GM12878 (cell line): ENCODE results near the gene PRTFDC1. TPM values are rescaled to one million over a fixed set of nuclear protein-coding genes. Genes with fewer than 3 reads are reported as not detected.

Experiments
- ATAC-seq: fragments of 200-7000 bp; cut with Tn5 transposase; 3 replicates; pipeline ENCODE4 v1.9.1; 2020; ENCODE audit warnings: mild to moderate bottlenecking, moderate library complexity
- BruUV-seq: library from RNA; stranded (reverse); fragments of 400-500 nt; replicated peaks from 2 replicates; lab custom pipeline; 2021; lab: Mats Ljungman, UMichigan
- CTCF ChIA-PET: fragments of 300-600 bp; sonication (Branson Sonifier 250); formaldehyde crosslinking; extraction: SDS; loops from one replicate; lab custom pipeline; 2021; ENCODE audit warnings: inconsistent platforms; lab: Yijun Ruan, JAX
- POLR2A ChIA-PET: fragments of 350-600 bp; formaldehyde crosslinking; extraction: SDS; loops from one replicate; lab custom pipeline; 2021; ENCODE audit warnings: inconsistent platforms; lab: Charles Lee
- RAD21 ChIA-PET: fragments of 300-600 bp; sonication (Branson Sonifier 250); formaldehyde crosslinking; loops from one replicate; lab custom pipeline; 2023; ENCODE audit warnings: antibody characterized with exemption; ENCODE audit not compliant: unreplicated experiment; lab: Charles Lee
- SMC1A ChIA-PET: fragments of 300-600 bp; sonication (Branson Sonifier 250); formaldehyde crosslinking; loops from one replicate; lab custom pipeline; 2023; ENCODE audit not compliant: unreplicated experiment, uncharacterized antibody; lab: Charles Lee
- DNase-seq: peaks from one replicate; pipeline ENCODE4 v3.0.0-alpha.2; 2011; ENCODE audit warnings: low read depth, low spot score
- FAIRE-seq: peaks from 3 replicates; lab custom pipeline; 2011; peaks lifted over from hg19 to GRCh38; lab: Jason Lieb, UNC
- H2AFZ ChIP-seq: 2 replicates; pipeline ENCODE4 v1.6.0; 2011; ENCODE audit warnings: low read depth, low read length, control low read depth; ENCODE audit not compliant: control insufficient read depth
- H3K27ac ChIP-seq: 2 replicates; pipeline ENCODE4 v1.5.1; 2011; ENCODE audit warnings: control low read depth; ENCODE audit not compliant: control insufficient read depth, insufficient read depth
- H3K27me3 ChIP-seq, 2 experiments: replicated peaks in 1 of 2; 2 replicates each; pipeline versions ENCODE4 v1.6.0 to v1.6.1; 2011; ENCODE audit warnings: low read length in 1 of 2; ENCODE audit not compliant: control insufficient read depth in 2 of 2, insufficient read depth in 2 of 2
- H3K36me3 ChIP-seq, 2 experiments: 2 replicates each; pipeline ENCODE4 v1.5.1; 2011; ENCODE audit warnings: low read length in 1 of 2; ENCODE audit not compliant: control insufficient read depth in 2 of 2, insufficient read depth in 2 of 2
- H3K4me1 ChIP-seq: 2 replicates; pipeline ENCODE4 v1.6.1; 2011; ENCODE audit warnings: mild to moderate bottlenecking, low read length, moderate library complexity, mixed read lengths; ENCODE audit not compliant: control insufficient read depth, insufficient read depth
- H3K4me2 ChIP-seq: 2 replicates; pipeline ENCODE4 v1.6.0; 2011; ENCODE audit warnings: control low read depth; ENCODE audit not compliant: control insufficient read depth, insufficient read depth
- H3K4me3 ChIP-seq: fragments of 200-600 bp; sonication (generic); 2 replicates; pipeline ENCODE4 v1.5.1; 2016
- H3K79me2 ChIP-seq: 2 replicates; pipeline ENCODE4 v1.6.0; 2011; ENCODE audit warnings: low read length; ENCODE audit not compliant: control insufficient read depth, insufficient read depth
- H3K9ac ChIP-seq: 2 replicates; pipeline ENCODE4 v1.8.0; 2011; ENCODE audit warnings: low read length, control low read depth, mixed read lengths; ENCODE audit not compliant: control insufficient read depth, insufficient read depth
- H3K9me3 ChIP-seq: replicated peaks from 3 replicates; pipeline ENCODE4 v1.5.1; 2011; ENCODE audit warnings: mild to moderate bottlenecking, low read length; ENCODE audit not compliant: control insufficient read depth, insufficient read depth
- H4K20me1 ChIP-seq: 2 replicates; pipeline ENCODE4 v1.6.0; 2011; ENCODE audit not compliant: control insufficient read depth, insufficient read depth
- BHLHE40 ChIP-seq, 2 experiments: fragments of 450-650 bp in 1 of 2; IDR thresholded peaks; 2 replicates each; pipeline ENCODE4 v1.6.1; 2011 to 2017; ENCODE audit warnings: low read depth in 2 of 2, borderline replicate concordance in 1 of 2, improper control_type of control experiment in 1 of 2, low read length in 1 of 2, mild to moderate bottlenecking in 1 of 2
- CUX1 ChIP-seq: IDR thresholded peaks from 2 replicates; pipeline ENCODE4 v1.6.1; 2012; ENCODE audit warnings: improper control_type of control experiment, low read depth, low read length; ENCODE audit not compliant: insufficient replicate concordance
- EP300 ChIP-seq, 2 experiments: fragments of 150-350 bp in 1 of 2; IDR thresholded peaks; 2 replicates each; pipeline ENCODE4 v1.6.1; 2011 to 2012; ENCODE audit warnings: low read depth in 2 of 2, low read length in 2 of 2, borderline replicate concordance in 1 of 2, improper control_type of control experiment in 1 of 2, inconsistent platforms in 1 of 2; ENCODE audit not compliant: control insufficient read depth in 1 of 2
- EZH2 ChIP-seq: IDR thresholded peaks from 2 replicates; pipeline ENCODE4 v1.6.1; 2012; ENCODE audit warnings: low read depth, mild to moderate bottlenecking, control low read depth, inconsistent platforms, low read length, borderline replicate concordance; ENCODE audit not compliant: control insufficient read depth
- IKZF2 ChIP-seq, 2 experiments: fragments of 450-650 bp; IDR thresholded peaks; 2 replicates each; pipeline ENCODE4 v1.6.1; 2017; ENCODE audit warnings: mild to moderate bottlenecking in 2 of 2, moderate library complexity in 2 of 2
- MTA2 ChIP-seq: fragments of 450-650 bp; IDR thresholded peaks from 2 replicates; pipeline ENCODE4 v1.6.1; 2016; ENCODE audit warnings: low read depth, mild to moderate bottlenecking, moderate library complexity
- NFYA ChIP-seq: IDR thresholded peaks from 2 replicates; pipeline ENCODE4 v1.6.1; 2011; ENCODE audit warnings: low read depth, mild to moderate bottlenecking, low read length, improper control_type of control experiment, borderline replicate concordance
- NFYB ChIP-seq: IDR thresholded peaks from 2 replicates; pipeline ENCODE4 v1.6.1; 2011; ENCODE audit warnings: low read depth, mild to moderate bottlenecking, low read length, improper control_type of control experiment, moderate library complexity; ENCODE audit not compliant: insufficient read depth
- RELB ChIP-seq: fragments of 450-650 bp; IDR thresholded peaks from 2 replicates; pipeline ENCODE4 v1.6.1; 2017; ENCODE audit warnings: low read depth, mild to moderate bottlenecking, moderate library complexity
- SREBF2 ChIP-seq: IDR thresholded peaks from 2 replicates; pipeline ENCODE4 v1.6.1; 2012; ENCODE audit warnings: mild to moderate bottlenecking, low read length
- TAF1 ChIP-seq: IDR thresholded peaks from 2 replicates; pipeline ENCODE4 v1.6.1; 2011; ENCODE audit warnings: mild to moderate bottlenecking, low read depth, low read length, borderline replicate concordance
- TCF7 ChIP-seq: IDR thresholded peaks from 2 replicates; pipeline ENCODE4 v1.6.1; 2014; ENCODE audit warnings: antibody characterized with exemption, borderline replicate concordance
- ZBED1 ChIP-seq: IDR thresholded peaks from 2 replicates; pipeline ENCODE4 v1.6.1; 2016; ENCODE audit warnings: borderline replicate concordance
- ZNF24 ChIP-seq: fragments of 450-650 bp; IDR thresholded peaks from 2 replicates; pipeline ENCODE4 v1.6.1; 2017; ENCODE audit warnings: antibody characterized with exemption, mild to moderate bottlenecking
- ZNF384 ChIP-seq: IDR thresholded peaks from 2 replicates; pipeline ENCODE4 v1.6.1; 2012; ENCODE audit warnings: low read depth, mild to moderate bottlenecking, low read length, improper control_type of control experiment, borderline replicate concordance
- WGBS: methylation state at CpG from one replicate; pipeline ENCODE4 v1.1.6; 2016; ENCODE audit warnings: low lambda C conversion rate; ENCODE audit not compliant: insufficient replicate concordance, insufficient coverage; ENCODE audit errors: missing lambda C conversion rate; 5-methylcytosine and 5-hydroxymethylcytosine counted together
- in situ Hi-C: fragments of 300-500 bp; cut with MboI; formaldehyde crosslinking; loops from 9 replicates; pipeline ENCODE4 v1.14.3; 2018; ENCODE audit warnings: mixed read lengths
- intact Hi-C: fragments of 100-400 bp; cut with micrococcal nuclease; formaldehyde crosslinking; loops from one replicate; pipeline ENCODE4 v1.14.2; 2022; ENCODE audit not compliant: unreplicated experiment
- polyA plus RNA-seq, 11 experiments: library from polyadenylated mRNA; depleted of rRNA in 4 of 11; unstranded in 6 of 11; stranded (reverse) in 5 of 11; fragments of >200 nt; fragmentation: Nextera tagmentation in 4 of 11; fragmentation: Illumina TruSeq in 1 of 11; extraction: Ambion mirVana in 4 of 11; extraction: Trizol in 1 of 11; gene quantifications; 1 replicate in 1 of 11; 2 replicates in 10 of 11; pipeline versions ENCODE4 v1.2.1 to v1.2.3, GENCODE V29; 2011 to 2016; ENCODE audit warnings: inconsistent platforms in 2 of 11, missing spikeins in 2 of 11, low read depth in 1 of 11
- total RNA-seq, 4 experiments: library from RNA; depleted of rRNA in 3 of 4; stranded (reverse); fragments of >200 nt in 3 of 4; fragmentation: Illumina TruSeq in 1 of 4; extraction: Trizol in 1 of 4; gene quantifications; 2 replicates each; pipeline versions ENCODE4 v1.2.1 to v1.2.3, GENCODE V29; 2013 to 2021

PRTFDC1 gene
- total and polyA plus RNA-seq, 10 of the 15 experiments (the other 5 are each of a cell fraction or from before 2014, with no cell fraction given): 5.5 to 17.3 (median 11.3) TPM

DNA sequence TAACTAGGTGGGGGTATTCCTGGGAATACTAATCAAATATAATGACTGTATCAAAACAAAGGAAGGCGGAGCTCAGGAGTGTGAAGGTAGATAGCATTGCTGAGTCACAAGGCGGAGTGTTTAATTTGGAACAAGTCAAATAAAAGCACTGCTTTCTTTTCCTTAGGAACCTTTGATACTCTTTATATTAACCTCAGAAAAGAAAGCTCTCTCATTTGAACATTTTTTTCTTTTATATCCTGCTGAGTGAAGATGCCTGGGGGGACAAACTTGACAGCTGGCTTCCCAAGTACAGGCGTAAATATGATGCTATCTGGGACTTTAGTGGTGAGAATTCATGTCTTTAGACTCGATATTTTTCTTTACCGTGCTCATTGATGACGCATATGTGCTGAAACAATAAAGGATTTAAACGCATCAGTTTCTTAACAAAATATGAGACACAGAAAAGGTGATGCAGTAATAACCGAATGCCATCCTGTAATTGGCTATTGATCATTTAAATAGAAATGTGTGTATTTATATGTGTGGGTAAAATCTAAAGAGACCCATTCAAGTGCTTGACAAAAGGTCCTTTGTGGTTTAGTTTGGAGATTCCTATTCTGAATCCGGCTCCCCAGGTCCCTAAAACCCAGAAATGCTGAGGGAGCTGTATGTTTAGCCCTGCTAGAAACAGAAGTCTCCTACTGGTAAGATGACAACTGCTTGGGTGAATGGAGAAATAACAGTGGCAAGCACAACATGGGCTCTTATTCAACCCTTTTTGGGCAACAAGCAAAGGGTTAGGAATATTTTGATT, 102.7 kb downstream of the PRTFDC1 start:
- no peaks in the 10 kb centered on the region for H3K9me3 ChIP-seq
- no peaks in the 10 kb centered on the region for H3K27me3 ChIP-seq
- ChIA-PET POLR2A (no interaction called here), RAD21 (interaction anchor here (1.0 to 1.1 kb wide), 3 partner anchors 27 to 233 kb away, joined by 3 to 4 read pairs (median 3); no protein-coding TSS in a partner anchor), SMC1A (interaction anchor here (0.7 to 2.1 kb wide), 11 partner anchors 8 to 206 kb away, joined by 3 to 9 read pairs (median 4); no protein-coding TSS in a partner anchor), CTCF (interaction anchor here (0.9 to 2.2 kb wide), 7 partner anchors 8 to 133 kb away, joined by 3 to 8 read pairs (median 4); no protein-coding TSS in a partner anchor)
- BruUV-seq: no TSS peak
- WGBS: 62% methylated on average over 9 of the region's 9 CpGs
- H3K4me2 ChIP-seq: no peak overlapping the region
- no peak overlapping the region for H3K4me3 ChIP-seq
- no peaks in the 10 kb centered on the region for H3K36me3 ChIP-seq
- in situ Hi-C loops: no loop called here
- no peaks in the 10 kb centered on the region for H3K4me1 ChIP-seq
- FAIRE-seq (no peak), DNase-seq (no peak), ATAC-seq (no peak)
- no peaks in the 10 kb centered on the region for H4K20me1 ChIP-seq
- intact Hi-C loops: no loop called here
- H3K9ac ChIP-seq: no peak overlapping the region
- H3K79me2 ChIP-seq: no peaks in the 10 kb centered on the region
- no peak overlapping the region for H3K27ac ChIP-seq
- H2AFZ ChIP-seq: no peak overlapping the region
- no peak for TF ChIP-seq IKZF2 (IDR thresholded peaks at IDR 0.05)
- TF ChIP-seq BHLHE40 (IDR thresholded peaks at IDR 0.05; ENCODE audit: borderline replicate concordance in 1 of 2, low read depth in 2 of 2, low read length in 1 of 2): no peak
- no peak for TF ChIP-seq TAF1
- TF ChIP-seq EZH2: no peak
- no peak for TF ChIP-seq ZNF384
- TF ChIP-seq ZNF24: no peak
- no peak for TF ChIP-seq SREBF2
- no peak for TF ChIP-seq NFYB
- TF ChIP-seq TCF7: no peak
- no peak for TF ChIP-seq CUX1
- TF ChIP-seq NFYA: no peak
- no peak for TF ChIP-seq EP300 (IDR thresholded peaks at IDR 0.05; ENCODE audit: borderline replicate concordance in 1 of 2, control insufficient read depth in 1 of 2, low read depth in 2 of 2, low read length in 2 of 2)
- TF ChIP-seq ZBED1: no peak
- no peak for TF ChIP-seq RELB
- TF ChIP-seq MTA2: no peak
